ENCODE data around the gene RAI1.

The RAI1 gene

GRCh38 chr17:17701658-17702057 is 20.4 kb downstream of the RAI1 start:
- DNase-seq: no peak

GRCh38 chr17:17702449-17703139 is 21.3 kb downstream of the RAI1 start:
- no peak for DNase-seq

GRCh38 chr17:17703140-17703919 is 22.1 kb downstream of the RAI1 start:
- DNase-seq: no peak

GRCh38 chr17:17704931-17705330 is 23.7 kb downstream of the RAI1 start:
- no peak for DNase-seq

- DNase-seq: no peak
These were observed 25.1 kb downstream of the RAI1 start for GRCh38 chr17:17706140-17707060.

GRCh38 chr17:17708295-17708694 is 27.0 kb downstream of the RAI1 start:
- DNase-seq: no peak

GRCh38 chr17:17708816-17709215 is 27.6 kb downstream of the RAI1 start:
- DNase-seq: no peak

GRCh38 chr17:17709815-17710321 is 28.6 kb downstream of the RAI1 start:
- no peak for DNase-seq

GRCh38 chr17:17710355-17710727 is 29.1 kb downstream of the RAI1 start:
- DNase-seq: no peak

- DNase-seq: no peak
These were observed 29.7 kb downstream of the RAI1 start for GRCh38 chr17:17710728-17711541.

- no peak for DNase-seq
These were observed 30.4 kb downstream of the RAI1 start for GRCh38 chr17:17711641-17712162.

GRCh38 chr17:17712268-17712924 is 31.1 kb downstream of the RAI1 start:
- DNase-seq: no peak

GRCh38 chr17:17713839-17714238 is 32.6 kb downstream of the RAI1 start:
- DNase-seq: no peak

GRCh38 chr17:17714261-17714866 is 33.1 kb downstream of the RAI1 start:
- no peak for DNase-seq

- no peak for DNase-seq
These were observed 33.6 kb downstream of the RAI1 start for GRCh38 chr17:17714879-17715278.

- no peak for DNase-seq
These were observed 35.7 kb downstream of the RAI1 start for GRCh38 chr17:17716837-17717523.

GRCh38 chr17:17718251-17718650 is 37.0 kb downstream of the RAI1 start:
- no peak for DNase-seq

GRCh38 chr17:17719199-17719940 is 38.1 kb downstream of the RAI1 start:
- no peak for DNase-seq

- DNase-seq: no peak
These were observed 38.8 kb downstream of the RAI1 start for GRCh38 chr17:17719966-17720543.
